T-helper 1 cell treated with Interleukin-12 subunit alpha and Interleukin-12 subunit beta and Interleukin-4 antibody, amounts not matched to agents 30 ng/mL and 1 ng/mL, for 36 hours (primary cell): Measurements from ENCODE around the gene FAM241B. TPM values are rescaled to one million over a fixed set of nuclear protein-coding genes. Genes with fewer than 3 reads are reported as not detected.

ENCODE experiments used
- intact Hi-C: fragments of 100-400 bp; cut with micrococcal nuclease; formaldehyde crosslinking; loops from one replicate; pipeline ENCODE4 v1.15.1; 2024
- total RNA-seq: library from RNA; stranded (reverse); gene quantifications from 2 replicates; pipeline ENCODE4 v1.2.3, GENCODE V29; 2022

The FAM241B gene, protein sequence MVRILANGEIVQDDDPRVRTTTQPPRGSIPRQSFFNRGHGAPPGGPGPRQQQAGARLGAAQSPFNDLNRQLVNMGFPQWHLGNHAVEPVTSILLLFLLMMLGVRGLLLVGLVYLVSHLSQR
- 9.9 and 10.0 TPM in 2 replicates for total RNA-seq

DNA sequence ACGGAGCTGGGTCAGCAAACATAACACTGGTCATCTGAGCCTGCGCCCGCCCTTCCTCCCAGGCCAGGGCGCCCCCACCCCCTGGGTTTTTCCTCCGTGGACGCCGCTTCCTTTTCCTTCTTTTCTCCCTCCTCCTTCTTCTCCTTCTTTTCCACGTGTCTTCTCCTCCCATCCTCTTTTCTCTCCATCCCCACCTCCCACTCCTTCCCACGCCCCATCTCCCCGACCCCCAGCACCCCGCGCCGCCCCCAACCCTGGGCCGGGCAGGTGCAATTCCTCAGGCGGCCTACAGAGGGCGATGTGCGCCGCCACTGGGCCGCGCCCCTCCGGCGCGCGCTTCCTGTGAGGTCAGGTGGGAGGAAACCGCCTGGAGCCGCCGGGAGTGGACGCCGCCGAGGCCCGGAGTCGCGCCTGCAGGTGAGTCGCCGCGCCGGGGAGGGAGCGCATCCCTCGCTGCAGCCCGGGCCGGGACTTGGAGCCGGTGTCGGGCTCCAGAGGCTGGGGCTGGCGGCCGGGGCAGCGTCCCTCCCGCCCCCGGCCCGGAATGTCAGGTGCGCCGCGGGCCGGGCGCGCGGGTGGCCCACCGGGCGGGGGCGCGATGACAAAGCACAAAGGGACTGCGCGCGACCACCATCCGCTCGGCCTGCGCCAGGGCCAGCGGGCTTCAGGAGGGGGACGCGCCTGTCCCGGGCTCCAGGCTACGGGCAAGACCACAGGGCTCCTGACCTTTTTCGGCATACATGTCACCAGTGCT, at the start of gene FAM241B:
Gene FAM241B, plus strand, starts transcription at position 351 of the 754 bp plus-strand sequence. CDS start 1,497 bp downstream, outside the sequence.
- intact Hi-C loops, result loop anchor here (1.0 to 5.0 kb wide), 3 partner anchors 9 to 393 kb away; no protein-coding TSS in a partner anchor

DNA sequence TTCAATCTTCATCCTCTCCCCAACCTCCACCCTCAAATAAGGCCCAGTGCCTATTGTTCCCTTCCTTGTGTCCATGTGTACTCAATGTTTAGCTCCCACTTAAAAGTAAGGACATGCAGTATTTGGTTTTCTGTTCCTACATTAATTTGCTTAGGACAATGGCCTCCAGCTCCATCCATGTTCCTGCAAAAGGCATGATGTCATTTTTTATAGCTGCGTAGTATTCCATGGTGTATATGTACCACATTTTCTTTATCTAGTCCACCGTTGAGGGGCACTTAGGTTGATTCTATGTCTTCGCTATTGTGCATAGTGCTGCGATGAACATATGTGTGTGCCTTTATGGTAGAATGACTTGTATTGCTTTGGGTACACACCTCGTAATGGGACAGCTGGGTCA, 49.6 kb upstream of the FAM241B start:
- intact Hi-C loops, result no loop called here

DNA sequence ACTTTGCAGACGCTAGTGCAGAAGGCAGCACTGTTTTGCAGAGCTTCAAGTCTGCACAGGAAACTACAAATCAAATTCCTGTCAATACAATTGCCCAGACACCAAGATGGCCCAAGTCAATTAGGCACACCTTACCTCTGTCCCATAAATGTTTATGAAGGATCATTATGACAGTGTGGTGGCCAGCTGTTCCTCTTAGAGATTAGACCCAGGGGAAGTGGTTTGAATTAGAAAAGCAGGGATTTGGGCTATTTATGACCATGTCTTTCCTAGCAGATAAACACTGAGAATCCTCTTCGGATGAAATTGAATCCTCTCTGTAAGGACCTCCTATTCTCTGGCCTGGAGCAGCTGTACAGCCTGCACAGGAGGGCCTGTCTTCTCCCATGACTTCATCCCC, 46.9 kb upstream of the FAM241B start:
- intact Hi-C loops, result no loop called here

DNA sequence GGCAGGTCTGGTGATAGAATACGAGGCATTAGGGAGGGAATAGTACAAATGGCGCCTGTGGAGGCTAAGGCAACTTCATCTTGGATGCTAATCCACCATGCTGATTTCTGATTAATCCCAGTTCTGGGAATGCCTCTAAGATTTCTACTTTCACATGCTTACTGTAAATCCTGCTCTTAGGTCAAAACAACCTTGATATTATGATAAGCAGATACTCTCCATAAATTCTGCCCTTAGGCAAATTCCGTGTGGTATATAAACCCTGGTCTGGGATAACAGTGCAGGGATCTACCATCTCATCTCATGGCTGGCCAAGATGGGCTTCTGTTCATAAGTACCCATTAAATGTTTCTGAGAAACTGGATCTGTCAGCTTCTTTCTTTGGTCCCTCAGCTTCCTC, 45.4 kb upstream of the FAM241B start:
- intact Hi-C loops, result no loop called here

DNA sequence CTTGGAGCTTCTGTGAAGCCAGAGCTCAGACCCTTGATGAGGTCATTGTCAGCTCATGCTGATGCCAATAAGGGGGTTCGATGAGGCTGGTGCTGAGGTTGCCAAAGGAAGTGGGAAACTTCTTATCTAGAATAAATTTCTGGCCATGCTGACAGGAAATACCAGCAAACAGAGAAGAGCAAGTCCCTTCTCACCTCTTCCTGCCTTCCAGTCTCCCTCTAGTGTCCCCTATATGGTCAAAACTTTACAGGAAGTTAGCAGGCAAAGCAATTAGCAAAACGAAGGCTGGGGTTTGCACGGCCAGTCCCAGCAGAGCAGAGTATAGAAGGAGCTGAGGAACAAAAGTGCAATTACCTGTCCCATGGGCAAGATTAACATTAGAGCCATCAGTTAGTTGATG, 41.7 kb upstream of the FAM241B start:
- intact Hi-C loops, result no loop called here

DNA sequence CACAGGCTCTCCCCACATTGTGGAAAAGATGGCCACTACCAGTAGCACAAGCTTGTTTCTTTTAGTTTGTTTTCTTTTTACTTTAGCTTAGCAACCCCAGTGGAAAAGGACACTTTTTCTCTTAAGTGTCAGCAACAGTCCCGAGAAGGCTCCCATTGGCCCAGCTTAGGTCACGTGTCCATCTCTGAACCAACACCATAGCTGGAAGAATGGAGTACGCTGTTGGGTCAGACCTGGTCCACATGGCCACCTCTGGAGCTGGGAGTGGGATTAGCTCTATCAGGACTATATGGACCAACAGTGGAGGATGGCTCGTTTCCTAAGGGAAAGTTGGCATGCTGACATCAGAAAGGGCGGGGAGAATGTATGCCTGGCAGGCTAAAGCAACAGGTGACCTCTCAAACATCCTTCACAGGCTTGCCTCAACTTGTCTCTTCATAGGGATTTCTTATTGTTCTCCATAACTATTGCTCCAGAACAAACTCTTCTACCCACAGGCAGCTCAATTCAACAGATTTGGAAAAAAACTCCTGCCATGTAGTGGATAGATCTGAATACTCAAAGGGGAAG, 29.2 kb upstream of the FAM241B start:
- intact Hi-C loops, result no loop called here

DNA sequence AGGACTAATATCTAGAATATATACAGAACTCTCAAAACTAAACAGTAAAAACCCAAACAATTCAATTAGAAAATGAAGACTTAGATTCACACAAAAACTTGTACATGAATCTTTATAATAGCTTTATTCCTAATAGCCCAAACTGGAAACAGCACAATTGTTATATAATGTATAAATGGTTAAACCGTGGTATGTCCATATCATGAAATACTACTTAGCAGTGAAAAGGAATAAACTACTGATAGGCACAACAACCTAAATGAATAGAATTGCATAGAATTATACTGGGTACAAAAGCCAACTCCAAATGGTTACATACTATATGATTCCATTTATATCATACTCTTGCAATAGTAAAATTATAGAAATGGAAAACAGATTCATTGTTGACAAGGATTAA, 21.0 kb upstream of the FAM241B start:
- intact Hi-C loops, result no loop called here

DNA sequence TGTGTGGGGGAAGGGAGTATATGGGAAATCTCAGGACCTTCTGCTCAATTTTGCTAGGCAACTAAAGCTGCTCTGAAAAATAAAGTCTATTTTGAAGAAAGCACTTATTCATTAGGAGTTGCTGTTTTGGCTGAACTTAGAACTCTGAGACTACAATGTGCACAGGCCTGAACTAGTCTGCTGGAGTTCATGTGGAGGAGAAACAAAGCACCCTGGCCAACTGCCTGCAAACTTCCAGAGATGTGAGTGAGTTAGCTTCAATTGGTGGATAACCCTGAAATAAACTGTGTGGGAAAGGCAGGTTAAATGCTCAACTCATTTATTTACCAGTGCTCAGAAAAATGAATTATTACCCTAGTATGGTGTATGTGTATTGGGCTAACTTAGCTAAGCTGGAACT, 17.3 kb upstream of the FAM241B start:
- intact Hi-C loops, result no loop called here

DNA sequence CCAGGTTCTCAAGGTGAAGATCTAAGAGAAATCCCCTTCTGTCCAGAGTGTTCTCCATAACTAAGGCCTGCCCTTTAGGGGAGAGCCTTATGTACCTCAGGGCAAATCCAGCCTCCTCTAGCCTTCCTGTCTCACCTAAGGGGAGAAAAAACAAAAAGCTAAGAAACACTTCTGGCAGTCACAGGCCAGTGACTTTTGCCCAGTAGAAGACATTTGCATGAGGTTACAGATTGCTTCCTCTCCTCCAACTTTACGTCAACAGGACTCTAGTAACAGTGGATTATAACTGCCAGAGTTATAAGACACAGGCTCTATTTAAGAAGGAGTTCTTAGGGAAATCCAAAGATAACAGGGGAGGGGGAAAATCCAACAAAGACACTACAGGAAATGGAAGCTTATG, 15.9 kb upstream of the FAM241B start:
- intact Hi-C loops, result no loop called here

DNA sequence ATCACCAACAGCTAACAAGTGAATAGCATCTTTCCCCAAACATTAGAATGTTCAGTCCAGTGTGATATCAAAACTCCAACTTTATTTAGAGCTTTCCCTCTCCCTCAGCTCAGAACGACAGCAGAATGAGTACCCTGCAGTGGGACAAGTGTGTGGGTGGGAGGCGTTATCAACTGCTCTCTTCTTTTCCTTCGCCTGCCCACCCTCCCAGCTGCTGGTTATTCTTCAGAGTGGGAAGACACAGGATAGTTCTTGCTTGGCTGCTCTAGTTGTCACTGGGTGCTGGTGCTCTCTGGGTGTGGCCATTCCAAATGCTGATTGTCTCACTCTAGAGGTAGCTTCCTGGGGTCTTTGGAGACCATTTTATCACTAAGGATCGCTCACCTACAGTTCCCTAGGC, 13.7 kb upstream of the FAM241B start:
- intact Hi-C loops, result no loop called here

DNA sequence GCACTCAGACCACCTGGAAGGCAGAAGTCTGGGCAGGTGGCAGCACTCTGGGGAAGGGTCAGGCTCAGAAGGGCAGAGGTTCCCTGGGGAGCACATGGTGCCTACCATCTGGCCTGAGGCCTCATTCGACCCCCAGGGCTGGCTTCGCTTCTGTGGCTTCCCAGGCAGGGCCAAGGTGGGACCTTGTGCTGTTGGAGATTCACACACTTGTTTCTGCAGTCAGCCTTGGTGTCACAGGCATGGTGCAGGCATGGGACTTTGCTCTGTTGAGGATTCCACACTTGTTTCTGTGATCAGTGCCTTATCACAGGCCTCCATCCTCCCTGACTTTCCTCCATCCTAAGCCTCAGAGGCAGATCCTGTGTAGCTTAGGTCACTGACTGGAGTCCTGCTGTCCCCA, 11.3 kb upstream of the FAM241B start:
- intact Hi-C loops, result no loop called here

DNA sequence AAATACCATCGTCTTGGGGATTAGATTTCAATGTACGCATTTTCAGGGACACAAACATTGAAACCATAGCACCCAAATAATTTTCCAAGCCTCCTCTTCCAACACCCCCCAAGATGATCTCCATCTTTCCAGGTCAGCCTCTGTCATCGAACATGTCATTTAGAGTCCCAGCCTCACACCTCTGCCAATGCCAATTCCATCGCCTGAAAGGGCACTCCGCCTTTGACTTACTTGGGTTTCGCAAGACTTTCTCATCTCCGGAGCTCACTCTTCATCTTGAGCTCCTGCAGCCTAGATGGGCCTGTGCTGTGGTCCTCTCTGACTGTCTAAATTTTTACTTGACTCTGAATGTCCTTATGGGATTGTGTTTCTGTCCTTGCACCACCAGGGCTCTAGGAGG, 10.4 kb upstream of the FAM241B start:
- intact Hi-C loops, result no loop called here

DNA sequence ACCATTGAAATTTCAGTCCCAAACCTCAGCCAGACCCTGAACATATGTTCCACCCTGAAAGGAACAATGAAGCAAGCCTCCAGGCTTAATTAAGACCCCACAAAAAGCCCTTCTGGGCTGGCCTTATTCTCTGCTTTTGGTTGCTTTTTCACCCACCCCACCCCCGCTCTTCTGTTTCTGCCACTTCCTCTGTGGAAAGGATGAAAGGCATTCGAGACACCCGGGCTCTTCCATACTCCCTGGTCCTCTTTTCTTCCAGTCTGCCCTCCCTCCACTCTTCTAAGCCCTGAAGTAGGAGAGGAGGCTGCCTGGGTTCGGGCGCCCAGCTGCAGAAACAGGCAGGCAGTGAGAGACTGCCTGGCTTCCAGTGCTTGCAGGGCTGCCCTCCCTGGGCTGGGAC, 9.4 kb upstream of the FAM241B start:
- intact Hi-C loops, result no loop called here

DNA sequence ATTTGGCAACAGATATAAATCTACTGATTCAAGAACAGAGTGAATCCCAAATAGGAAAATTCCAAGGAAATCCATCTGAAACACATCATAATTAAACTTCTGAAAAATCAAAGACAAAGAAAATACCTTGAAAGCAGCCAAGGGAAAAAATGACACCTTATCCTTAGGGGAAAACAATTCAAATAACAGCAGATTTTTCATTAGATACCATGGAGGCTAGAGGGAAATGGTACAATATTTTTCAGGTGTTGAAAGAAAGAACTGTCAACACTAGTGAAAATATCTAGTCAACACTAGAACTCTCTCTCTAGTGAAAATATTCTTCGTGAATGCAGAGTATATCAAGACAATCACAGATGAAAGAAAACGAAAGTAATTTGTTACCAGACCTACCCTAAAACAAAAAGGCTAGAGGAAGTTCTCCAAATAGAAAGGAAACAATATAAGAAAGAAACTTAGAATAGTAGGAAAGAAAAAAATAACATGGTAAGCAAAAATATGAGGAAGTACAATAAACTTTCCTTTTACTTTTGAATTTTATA, 5.7 kb upstream of the FAM241B start:
- intact Hi-C loops, result no loop called here

DNA sequence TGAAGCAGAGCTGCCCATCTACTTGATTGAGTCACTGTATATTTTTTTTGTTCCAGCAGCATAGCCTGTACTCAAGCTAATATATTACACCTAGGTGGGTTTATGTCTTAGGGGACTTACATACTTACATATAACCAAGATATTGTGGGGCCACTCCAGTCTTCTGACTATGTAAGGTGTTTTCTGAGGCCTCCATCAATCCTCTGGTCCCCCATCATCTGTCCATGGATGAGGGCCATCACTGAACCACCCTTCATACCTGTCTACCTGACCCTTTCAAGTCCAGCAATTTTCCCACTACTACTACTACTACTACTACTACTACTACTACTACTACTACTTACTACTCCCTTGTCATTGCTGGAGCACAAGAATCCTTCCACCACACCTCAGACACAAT, 3.2 kb upstream of the FAM241B start:
- intact Hi-C loops, result no loop called here

DNA sequence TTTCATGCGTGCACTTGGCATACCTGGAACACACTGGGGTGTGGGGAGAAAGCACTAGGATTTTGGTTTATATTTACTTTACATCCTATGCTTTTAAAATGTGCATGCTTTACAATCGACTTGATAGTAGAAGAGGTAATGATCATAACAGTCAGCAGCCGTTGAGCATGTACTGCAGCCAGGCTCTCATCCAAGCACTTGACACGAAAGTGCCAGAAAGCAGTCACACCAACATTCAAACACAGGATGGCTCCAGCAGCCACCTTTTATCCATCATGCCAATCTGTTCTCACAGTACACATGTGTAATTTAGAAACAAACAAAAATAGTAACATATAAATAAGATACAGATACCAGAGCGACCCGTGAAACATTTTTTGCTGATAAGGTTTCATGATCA, 1.2 kb upstream of the FAM241B start:
- intact Hi-C loops, result no loop called here

DNA sequence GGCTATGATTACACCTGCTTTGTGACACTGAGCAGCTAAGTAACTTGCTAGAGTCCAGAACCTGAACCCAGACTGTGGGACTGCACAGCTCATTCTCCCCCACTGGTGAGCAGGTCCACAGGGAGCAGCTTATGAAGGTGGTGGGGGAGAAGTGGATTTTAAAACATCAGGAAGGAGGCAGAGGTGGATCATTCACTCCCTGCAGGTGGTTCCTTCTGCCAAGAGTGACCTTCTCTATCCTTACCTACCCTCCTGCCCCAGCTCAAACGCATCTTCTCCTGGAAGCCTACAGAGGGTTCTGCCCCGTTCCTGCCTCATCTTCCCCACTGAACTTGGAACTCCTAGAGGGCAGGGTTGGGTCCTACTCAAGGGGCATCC, 539 bp upstream of the FAM241B start:
- intact Hi-C loops, result no loop called here

DNA sequence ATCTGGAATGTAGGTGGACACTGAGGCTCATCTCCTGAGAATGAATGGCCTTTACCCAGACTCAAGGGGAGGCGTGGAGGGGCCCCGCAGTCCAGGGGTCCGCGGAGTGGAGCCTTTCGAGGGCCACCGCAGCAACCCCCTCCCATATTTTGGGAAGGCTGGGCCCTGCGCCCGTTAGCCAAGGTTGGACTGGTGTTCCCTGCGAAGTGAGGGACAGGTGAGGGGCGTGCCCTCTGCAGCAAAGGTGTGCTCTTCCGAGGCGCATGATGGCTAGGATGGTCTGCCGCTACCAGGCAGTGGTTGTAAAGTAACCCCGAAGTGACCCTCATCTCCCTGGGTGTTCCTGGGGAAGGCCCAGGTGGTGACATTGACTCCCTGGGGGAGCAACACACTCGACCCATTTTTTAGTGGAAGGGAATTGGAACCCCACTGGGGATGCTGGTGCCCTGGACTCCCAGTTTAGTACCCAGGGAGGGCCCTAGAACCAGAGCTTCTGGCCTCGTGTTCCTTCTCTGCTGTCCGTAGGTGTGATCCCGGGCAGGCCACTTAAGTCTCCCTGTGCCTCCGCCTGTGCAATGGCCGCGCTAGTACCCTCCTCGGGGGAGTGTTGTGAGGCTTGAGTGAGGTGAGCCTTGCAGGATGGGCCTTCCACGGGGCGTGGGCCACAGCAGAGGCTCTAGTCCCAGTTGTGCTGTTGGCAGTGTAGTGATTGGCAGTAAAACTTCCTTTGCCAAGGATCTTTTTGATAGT, 779 bp downstream of the FAM241B start:
- intact Hi-C loops, result loop anchor here (1.0 to 5.0 kb wide), 3 partner anchors 8 to 394 kb away; no protein-coding TSS in a partner anchor

DNA sequence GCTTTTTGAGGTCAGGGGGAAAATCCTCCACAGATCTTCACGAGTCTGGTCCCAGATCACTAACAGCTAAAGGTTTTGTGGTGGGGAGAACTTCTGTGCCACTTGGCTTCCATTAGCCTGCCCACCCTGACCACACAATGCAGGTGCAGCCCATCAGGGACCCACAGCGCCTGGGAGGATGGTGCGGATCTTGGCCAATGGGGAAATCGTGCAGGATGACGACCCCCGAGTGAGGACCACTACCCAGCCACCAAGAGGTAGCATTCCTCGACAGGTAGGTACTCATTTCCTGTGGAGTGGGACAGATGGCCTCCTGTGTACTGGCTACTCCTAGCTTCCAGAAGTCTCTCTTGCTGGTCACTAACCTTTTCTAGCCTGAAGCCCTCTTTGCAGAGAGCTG, 1.5 kb downstream of the FAM241B start:
- intact Hi-C loops, result loop anchor here (5.0 kb wide), 1 partner anchor 394 kb away; no protein-coding TSS in a partner anchor

DNA sequence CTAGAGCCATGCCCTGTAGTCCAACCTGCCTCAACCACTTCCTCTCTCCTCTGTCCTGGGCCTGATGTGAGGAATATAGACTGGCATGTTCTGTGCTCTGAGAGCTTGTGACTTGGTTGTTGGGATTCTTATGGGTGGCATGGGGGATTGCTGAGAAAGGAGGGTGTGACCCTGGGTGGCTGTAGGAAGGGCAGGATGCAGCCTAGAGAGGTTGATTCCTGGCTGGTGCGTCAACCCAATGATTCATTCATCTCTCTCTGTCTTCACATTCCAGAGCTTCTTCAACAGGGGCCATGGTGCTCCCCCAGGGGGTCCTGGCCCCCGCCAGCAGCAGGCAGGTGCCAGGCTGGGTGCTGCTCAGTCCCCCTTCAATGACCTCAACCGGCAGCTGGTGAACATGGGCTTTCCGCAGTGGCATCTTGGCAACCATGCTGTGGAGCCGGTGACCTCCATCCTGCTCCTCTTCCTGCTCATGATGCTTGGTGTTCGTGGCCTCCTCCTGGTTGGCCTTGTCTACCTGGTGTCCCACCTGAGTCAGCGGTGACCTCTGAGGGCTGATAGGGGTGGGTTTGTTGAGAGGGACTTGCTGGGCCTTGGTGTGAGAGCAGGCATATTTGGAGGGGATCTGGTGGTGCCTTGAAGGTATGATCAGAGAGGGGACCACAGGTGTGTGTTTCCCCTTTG, 2.6 kb downstream of the FAM241B start:
- intact Hi-C loops, result loop anchor here (5.0 kb wide), 1 partner anchor 395 kb away; no protein-coding TSS in a partner anchor
